Mesenchymal stem cell (in vitro differentiated cells and primary cell): ENCODE measurements around the gene RNF144A.

Experiments
- DNase-seq: peaks from one replicate; pipeline ENCODE4 v3.0.0-alpha.2; 2013
- H2AFZ ChIP-seq: one replicate; pipeline ENCODE4 v1.6.1; 2013; ENCODE audit warnings: low read depth, mild to moderate bottlenecking, control low read depth, inconsistent platforms, low read length, moderate library complexity
- H2AK5ac ChIP-seq: 2 replicates; pipeline ENCODE4 v1.6.1; 2013; ENCODE audit warnings: low read length, moderate library complexity, mild to moderate bottlenecking, inconsistent platforms; ENCODE audit not compliant: severe bottlenecking
- H2BK120ac ChIP-seq: one replicate; pipeline ENCODE4 v1.6.1; 2013; ENCODE audit warnings: low read depth, mild to moderate bottlenecking, inconsistent platforms, low read length, moderate library complexity
- H2BK12ac ChIP-seq, 2 experiments: one replicate each; pipeline ENCODE4 v1.6.1; 2013; ENCODE audit warnings: inconsistent platforms in 2 of 2, low read length in 2 of 2, mild to moderate bottlenecking in 2 of 2, moderate library complexity in 2 of 2, control low read depth in 1 of 2
- H2BK15ac ChIP-seq: one replicate; pipeline ENCODE4 v1.6.1; 2013; ENCODE audit warnings: mild to moderate bottlenecking, low read depth, inconsistent platforms; ENCODE audit not compliant: poor library complexity, severe bottlenecking
- H2BK5ac ChIP-seq: 2 replicates; pipeline ENCODE4 v1.6.1; 2013; ENCODE audit warnings: low read depth, mild to moderate bottlenecking, low read length, control low read depth, inconsistent platforms; ENCODE audit not compliant: poor library complexity, severe bottlenecking
- H3K14ac ChIP-seq, 2 experiments: one replicate each; pipeline ENCODE4 v1.6.1; 2013; ENCODE audit warnings: inconsistent platforms in 2 of 2, low read length in 2 of 2, control low read depth in 1 of 2, mild to moderate bottlenecking in 1 of 2, moderate library complexity in 1 of 2
- H3K18ac ChIP-seq, 2 experiments: one replicate each; pipeline ENCODE4 v1.6.1; 2013; ENCODE audit warnings: inconsistent platforms in 2 of 2, low read length in 2 of 2, control low read depth in 1 of 2, low read depth in 1 of 2, mild to moderate bottlenecking in 1 of 2
- H3K23ac ChIP-seq, 2 experiments: one replicate each; pipeline ENCODE4 v1.6.1; 2013; ENCODE audit warnings: inconsistent platforms in 2 of 2, low read length in 2 of 2, mild to moderate bottlenecking in 2 of 2, moderate library complexity in 2 of 2, control low read depth in 1 of 2
- H3K27ac ChIP-seq: 2 replicates; pipeline ENCODE4 v1.5.1; 2013; ENCODE audit warnings: mild to moderate bottlenecking, moderate library complexity, low read length, control low read depth, inconsistent platforms; ENCODE audit not compliant: poor library complexity, severe bottlenecking
- H3K27me3 ChIP-seq, 2 experiments: 2 replicates each; pipeline versions ENCODE4 v1.6.1 to v1.7.0; 2013; ENCODE audit warnings: low read length in 2 of 2, mild to moderate bottlenecking in 2 of 2, moderate library complexity in 2 of 2, control low read depth in 1 of 2, inconsistent platforms in 1 of 2; ENCODE audit not compliant: control insufficient read depth in 1 of 2, insufficient read depth in 1 of 2
- H3K36me3 ChIP-seq, 2 experiments: 2 replicates each; pipeline versions ENCODE4 v1.6.1 to v1.7.0; 2013; ENCODE audit warnings: low read length in 2 of 2, control low read depth in 1 of 2, inconsistent platforms in 1 of 2, low read depth in 1 of 2, mild to moderate bottlenecking in 1 of 2; ENCODE audit not compliant: insufficient read depth in 2 of 2, control insufficient read depth in 1 of 2
- H3K4ac ChIP-seq, 2 experiments: one replicate each; pipeline ENCODE4 v1.6.1; 2013; ENCODE audit warnings: inconsistent platforms in 2 of 2, low read length in 2 of 2, mild to moderate bottlenecking in 2 of 2, moderate library complexity in 2 of 2, control low read depth in 1 of 2, low read depth in 1 of 2
- H3K4me1 ChIP-seq: 2 replicates; pipeline ENCODE4 v1.6.1; 2013; ENCODE audit warnings: low read depth, low read length, control low read depth; ENCODE audit not compliant: control insufficient read depth, insufficient read depth
- H3K4me2 ChIP-seq: 2 replicates; pipeline ENCODE4 v1.6.1; 2013; ENCODE audit warnings: low read length, mild to moderate bottlenecking, inconsistent platforms; ENCODE audit not compliant: poor library complexity, severe bottlenecking
- H3K4me3 ChIP-seq, 2 experiments: 2 replicates each; pipeline versions ENCODE4 v1.5.1 to v1.7.0; 2013; ENCODE audit warnings: low read length in 2 of 2, mild to moderate bottlenecking in 2 of 2, control low read depth in 1 of 2, low read depth in 1 of 2; ENCODE audit not compliant: insufficient read depth in 1 of 2
- H3K79me1 ChIP-seq: replicated peaks from 2 replicates; pipeline ENCODE4 v1.6.1; 2013; ENCODE audit warnings: mild to moderate bottlenecking, control low read depth, low read length, inconsistent platforms; ENCODE audit not compliant: poor library complexity, severe bottlenecking
- H3K9ac ChIP-seq: 2 replicates; pipeline ENCODE4 v1.7.0; 2013; ENCODE audit warnings: mild to moderate bottlenecking, low read length, moderate library complexity
- H3K9me3 ChIP-seq: 2 replicates; pipeline ENCODE4 v1.7.0; 2013; ENCODE audit warnings: mild to moderate bottlenecking, low read length; ENCODE audit not compliant: control insufficient read depth
- H4K8ac ChIP-seq: one replicate; pipeline ENCODE4 v1.6.1; 2013; ENCODE audit warnings: inconsistent platforms, mild to moderate bottlenecking, low read length, moderate library complexity
- H4K91ac ChIP-seq: one replicate; pipeline ENCODE4 v1.6.1; 2013; ENCODE audit warnings: mild to moderate bottlenecking, low read length, inconsistent platforms
- WGBS: methylation state at CpG from one replicate; pipeline ENCODE4 v1.1.7; 2013; ENCODE audit warnings: mixed read lengths; 5-methylcytosine and 5-hydroxymethylcytosine counted together

RNF144A gene

DNA sequence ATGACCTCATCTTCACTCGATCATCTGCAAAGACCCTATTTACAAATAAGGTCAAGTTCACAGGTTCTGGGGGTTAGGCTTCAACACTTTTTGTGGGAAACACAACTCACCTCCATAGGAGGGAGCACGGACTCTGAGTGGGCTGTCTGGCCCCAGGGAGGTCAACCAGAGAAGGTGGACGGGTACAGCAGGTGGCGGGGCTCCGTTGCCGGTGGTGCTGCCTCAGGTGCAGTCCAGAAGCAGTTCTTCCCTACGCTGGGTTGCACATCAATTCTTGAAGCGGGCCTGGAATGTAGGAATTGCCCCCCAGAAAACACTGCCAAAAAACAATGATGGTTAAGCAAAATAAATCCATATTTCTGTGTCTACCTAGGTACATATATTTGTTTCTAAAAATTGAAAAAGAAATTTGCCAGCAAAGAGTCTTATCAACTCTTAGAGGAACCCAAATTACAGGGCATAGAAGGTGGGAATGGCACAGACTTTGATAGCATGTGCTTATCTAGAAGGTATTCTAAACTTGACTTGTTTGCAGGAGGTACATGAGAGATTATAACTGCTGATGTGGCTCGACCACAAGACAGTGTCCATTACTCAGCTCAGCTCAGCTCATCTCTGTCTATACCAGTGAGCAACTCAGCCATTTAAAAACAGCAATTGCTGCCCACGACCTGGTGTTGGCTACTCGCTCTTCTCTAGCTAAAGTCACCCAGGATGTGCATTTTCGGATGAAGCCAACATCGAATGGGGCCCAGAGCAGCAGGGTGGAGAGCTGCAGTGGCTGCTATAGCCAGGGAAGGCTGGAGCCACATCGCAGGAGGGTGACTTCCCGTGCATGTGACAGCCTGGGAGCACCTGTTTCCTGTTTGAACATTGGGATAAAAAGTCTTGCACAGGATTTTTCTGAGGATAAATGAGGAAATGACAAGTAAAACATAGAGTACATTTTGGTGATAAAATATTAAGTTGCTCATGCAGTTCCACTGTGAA, 128.7 kb downstream of the RNF144A start:
- Histone ChIP-seq H4K8ac (no peak overlapping the region), H3K23ac (no peak overlapping the region), H3K4me1 (no peaks in the 10 kb centered on the region), H2BK12ac (no peak overlapping the region), H3K14ac (no peak overlapping the region), H4K91ac (no peak overlapping the region), H3K27ac (no peak overlapping the region), H2BK5ac (no peak overlapping the region), H3K4me3 (no peak overlapping the region), H3K4me2 (no peak overlapping the region), H3K27me3 (no peaks in the 10 kb centered on the region), H3K9me3 (no peaks in the 10 kb centered on the region), H2AK5ac (no peak overlapping the region), H3K18ac (no peak overlapping the region), H2AFZ (no peak overlapping the region), H2BK120ac (no peak overlapping the region), H3K79me1 (no peaks in the 10 kb centered on the region), H3K9ac (no peak overlapping the region), H3K36me3 (peaks cover 0 to 14% of the 10 kb centered on the region in 2 experiments), H2BK15ac (no peak overlapping the region), H3K4ac (no peak overlapping the region)
- DNase-seq = no peak
- WGBS = 96% methylated on average over 13 of the region's 15 CpGs

GRCh38 chr2:7047661-7048060, 130.4 kb downstream of the RNF144A start:
- Histone ChIP-seq H3K27ac (no peak overlapping the region), H4K8ac (no peak overlapping the region), H3K9me3 (no peaks in the 10 kb centered on the region), H3K4me1 (no peaks in the 10 kb centered on the region), H2BK12ac (no peak overlapping the region), H3K18ac (no peak overlapping the region), H3K79me1 (no peaks in the 10 kb centered on the region), H2BK120ac (no peak overlapping the region), H2AFZ (no peak overlapping the region), H3K36me3 (peaks cover 0 to 10% of the 10 kb centered on the region in 2 experiments), H3K14ac (no peak overlapping the region), H3K23ac (no peak overlapping the region), H3K9ac (no peak overlapping the region), H2BK15ac (no peak overlapping the region), H3K4me3 (no peak overlapping the region), H3K27me3 (no peaks in the 10 kb centered on the region), H2AK5ac (no peak overlapping the region), H3K4ac (no peak overlapping the region), H2BK5ac (no peak overlapping the region), H3K4me2 (no peak overlapping the region), H4K91ac (no peak overlapping the region)
- DNase-seq = no peak
- WGBS = 81% methylated on average over 3 of the region's 3 CpGs

- Histone ChIP-seq H3K79me1 (no peaks in the 10 kb centered on the region), H3K14ac (no peak overlapping the region), H3K9me3 (peaks cover 6% of the 10 kb centered on the region), H2BK15ac (no peak overlapping the region), H3K27me3 (no peaks in the 10 kb centered on the region), H2BK120ac (no peak overlapping the region), H3K36me3 (peaks cover 0 to 10% of the 10 kb centered on the region in 2 experiments), H4K91ac (no peak overlapping the region), H2AFZ (no peak overlapping the region), H2AK5ac (no peak overlapping the region), H3K4ac (no peak overlapping the region), H3K4me2 (no peak overlapping the region), H3K18ac (no peak overlapping the region), H3K27ac (no peak overlapping the region), H3K23ac (no peak overlapping the region), H3K4me1 (no peaks in the 10 kb centered on the region), H4K8ac (no peak overlapping the region), H3K4me3 (no peak overlapping the region), H2BK5ac (no peak overlapping the region), H2BK12ac (no peak overlapping the region), H3K9ac (no peak overlapping the region)
- 86% methylated on average over 4 of the region's 4 CpGs for WGBS
- no peak for DNase-seq
Observed at GRCh38 chr2:7048762-7049294, 131.6 kb downstream of the RNF144A start.

- Histone ChIP-seq H3K23ac (no peak overlapping the region), H3K4me1 (no peaks in the 10 kb centered on the region), H3K27me3 (peaks cover 0 to 19% of the 10 kb centered on the region in 2 experiments), H3K27ac (no peak overlapping the region), H4K91ac (no peak overlapping the region), H3K36me3 (no peaks in the 10 kb centered on the region), H2BK15ac (no peak overlapping the region), H2BK12ac (no peak overlapping the region), H3K9ac (no peak overlapping the region), H2AFZ (no peak overlapping the region), H3K79me1 (no peaks in the 10 kb centered on the region), H2AK5ac (no peak overlapping the region), H3K4me2 (no peak overlapping the region), H3K18ac (no peak overlapping the region), H3K9me3 (peaks cover 6% of the 10 kb centered on the region), H3K4ac (no peak overlapping the region), H3K14ac (no peak overlapping the region), H4K8ac (no peak overlapping the region), H2BK5ac (no peak overlapping the region), H3K4me3 (no peak overlapping the region), H2BK120ac (no peak overlapping the region)
- WGBS = 71% methylated on average over 1 of the region's 3 CpGs
- DNase-seq = no peak
Observed at GRCh38 chr2:7052404-7052803, 135.2 kb downstream of the RNF144A start.
